ENCODE measurements around the gene CEP83. TPM values are rescaled to one million over a fixed set of nuclear protein-coding genes. Genes with fewer than 3 reads are reported as not detected.

CEP83 gene
- total RNA-seq, 1 experiment from 2014 or later, result 28.9 TPM

GRCh38 chr12:94299846-94300245 is 159.8 kb downstream of the CEP83 start:
- DNase-seq, result no peak
- TF ChIP-seq, protein P1, sequence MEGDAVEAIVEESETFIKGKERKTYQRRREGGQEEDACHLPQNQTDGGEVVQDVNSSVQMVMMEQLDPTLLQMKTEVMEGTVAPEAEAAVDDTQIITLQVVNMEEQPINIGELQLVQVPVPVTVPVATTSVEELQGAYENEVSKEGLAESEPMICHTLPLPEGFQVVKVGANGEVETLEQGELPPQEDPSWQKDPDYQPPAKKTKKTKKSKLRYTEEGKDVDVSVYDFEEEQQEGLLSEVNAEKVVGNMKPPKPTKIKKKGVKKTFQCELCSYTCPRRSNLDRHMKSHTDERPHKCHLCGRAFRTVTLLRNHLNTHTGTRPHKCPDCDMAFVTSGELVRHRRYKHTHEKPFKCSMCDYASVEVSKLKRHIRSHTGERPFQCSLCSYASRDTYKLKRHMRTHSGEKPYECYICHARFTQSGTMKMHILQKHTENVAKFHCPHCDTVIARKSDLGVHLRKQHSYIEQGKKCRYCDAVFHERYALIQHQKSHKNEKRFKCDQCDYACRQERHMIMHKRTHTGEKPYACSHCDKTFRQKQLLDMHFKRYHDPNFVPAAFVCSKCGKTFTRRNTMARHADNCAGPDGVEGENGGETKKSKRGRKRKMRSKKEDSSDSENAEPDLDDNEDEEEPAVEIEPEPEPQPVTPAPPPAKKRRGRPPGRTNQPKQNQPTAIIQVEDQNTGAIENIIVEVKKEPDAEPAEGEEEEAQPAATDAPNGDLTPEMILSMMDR (IDR thresholded peaks at IDR 0.05; ENCODE audit: unreplicated experiment), result no peak
- Mint-ChIP-seq H3K27me3 (ENCODE audit: unreplicated experiment) (no peaks in the 10 kb centered on the region), H3K9me3 (ENCODE audit: low read depth, unreplicated experiment) (no peaks in the 10 kb centered on the region), H3K4me3 (ENCODE audit: low read depth, unreplicated experiment) (no peak overlapping the region), H3K27ac (ENCODE audit: unreplicated experiment) (no peak overlapping the region), H3K36me3 (ENCODE audit: insufficient read depth, unreplicated experiment) (no peaks in the 10 kb centered on the region), H3K4me1 (ENCODE audit: low read depth, unreplicated experiment) (no peaks in the 10 kb centered on the region)
- no TSS peak for BruUV-seq (replicated peaks)
- CTCF ChIA-PET, result no interaction called here
- intact Hi-C loops (cut with micrococcal nuclease; ENCODE audit: unreplicated experiment), result no loop called here

DNA sequence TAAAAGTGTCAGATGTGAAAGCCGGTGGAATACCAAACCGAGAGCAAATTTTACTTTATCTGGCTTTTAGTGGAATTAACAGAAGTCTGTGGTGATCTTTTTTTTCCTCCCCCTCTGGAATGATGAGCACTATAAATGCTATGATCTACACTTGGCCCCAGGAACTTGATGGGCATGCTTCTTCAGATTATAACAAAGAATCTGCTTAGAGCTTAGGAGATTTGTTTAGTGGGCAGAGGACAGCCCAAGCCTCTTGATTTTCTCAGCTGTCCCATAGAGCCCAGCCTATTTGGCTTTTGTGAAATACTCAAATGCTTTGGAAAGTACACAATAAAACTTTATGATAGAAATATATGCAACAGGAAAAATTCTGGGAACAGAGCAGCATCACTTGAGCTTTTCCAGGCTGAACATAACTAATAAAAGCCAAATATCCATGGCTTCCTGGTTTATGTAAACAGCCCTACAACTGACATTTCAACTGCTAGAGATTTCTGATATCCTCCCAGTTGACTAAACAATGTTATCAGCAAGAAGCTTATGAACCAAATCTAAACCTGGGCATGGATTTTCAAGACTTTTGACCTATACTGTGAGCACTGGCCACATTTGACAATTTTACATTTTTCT is 161.7 kb downstream of the CEP83 start:
- TF ChIP-seq, protein P1 (IDR thresholded peaks at IDR 0.05; ENCODE audit: unreplicated experiment), result no peak
- DNase-seq, result no peak
- Mint-ChIP-seq H3K4me1 (ENCODE audit: low read depth, unreplicated experiment) (no peaks in the 10 kb centered on the region), H3K27me3 (ENCODE audit: unreplicated experiment) (no peaks in the 10 kb centered on the region), H3K4me3 (ENCODE audit: low read depth, unreplicated experiment) (no peak overlapping the region), H3K9me3 (ENCODE audit: low read depth, unreplicated experiment) (no peaks in the 10 kb centered on the region), H3K27ac (ENCODE audit: unreplicated experiment) (no peak overlapping the region), H3K36me3 (ENCODE audit: insufficient read depth, unreplicated experiment) (no peaks in the 10 kb centered on the region)
- intact Hi-C loops (cut with micrococcal nuclease; ENCODE audit: unreplicated experiment), result no loop called here
- no TSS peak for BruUV-seq (replicated peaks)
- CTCF ChIA-PET, result no interaction called here

GRCh38 chr12:94297096-94297699 is 162.5 kb downstream of the CEP83 start:
- intact Hi-C loops (cut with micrococcal nuclease; ENCODE audit: unreplicated experiment), result no loop called here
- DNase-seq, result no peak
- Mint-ChIP-seq H3K36me3 (ENCODE audit: insufficient read depth, unreplicated experiment) (no peaks in the 10 kb centered on the region), H3K27me3 (ENCODE audit: unreplicated experiment) (no peaks in the 10 kb centered on the region), H3K27ac (ENCODE audit: unreplicated experiment) (no peak overlapping the region), H3K9me3 (ENCODE audit: low read depth, unreplicated experiment) (no peaks in the 10 kb centered on the region), H3K4me1 (ENCODE audit: low read depth, unreplicated experiment) (no peaks in the 10 kb centered on the region), H3K4me3 (ENCODE audit: low read depth, unreplicated experiment) (no peak overlapping the region)
- TF ChIP-seq, protein P1 (IDR thresholded peaks at IDR 0.05; ENCODE audit: unreplicated experiment), result no peak
- CTCF ChIA-PET, result no interaction called here
- BruUV-seq (replicated peaks), result no TSS peak

- CTCF ChIA-PET, result interaction anchor here (1.0 kb wide), 1 partner anchor 217 kb away, joined by 3 read pairs; no protein-coding TSS in a partner anchor
- no peak for DNase-seq
- TF ChIP-seq, protein P1 (IDR thresholded peaks at IDR 0.05; ENCODE audit: unreplicated experiment), result no peak
- no peaks in the 10 kb centered on the region for H3K27me3 Mint-ChIP-seq (ENCODE audit: unreplicated experiment)
- no peaks in the 10 kb centered on the region for H3K4me1 Mint-ChIP-seq (ENCODE audit: low read depth, unreplicated experiment)
- no peaks in the 10 kb centered on the region for H3K9me3 Mint-ChIP-seq (ENCODE audit: low read depth, unreplicated experiment)
- BruUV-seq (replicated peaks), result no TSS peak
- no peaks in the 10 kb centered on the region for H3K36me3 Mint-ChIP-seq (ENCODE audit: insufficient read depth, unreplicated experiment)
- no peak overlapping the region for H3K27ac Mint-ChIP-seq (ENCODE audit: unreplicated experiment)
- intact Hi-C loops (cut with micrococcal nuclease; ENCODE audit: unreplicated experiment), result no loop called here
- no peak overlapping the region for H3K4me3 Mint-ChIP-seq (ENCODE audit: low read depth, unreplicated experiment)
Observed at GRCh38 chr12:94290353-94290752, 169.3 kb downstream of the CEP83 start.

Data from Calu3 (cell line).